ENCODE data around the gene NUDCD2.

- TF ChIP-seq POLR2A (IDR thresholded peaks at IDR 0.05) (no peak), CTCF (IDR thresholded peaks at IDR 0.05) (no peak), POLR2AphosphoS5 (IDR thresholded peaks at IDR 0.05) (no peak)
These were observed 7.8 kb upstream of the NUDCD2 start for GRCh38 chr5:163467682-163468081.
